ENCODE measurements around the gene ABCC1. TPM values are rescaled to one million over a fixed set of nuclear protein-coding genes. Genes with fewer than 3 reads are reported as not detected.
"Not testable (repeated sequence)": the region's sequence is repeated elsewhere in the genome, so short reads cannot be mapped to it uniquely, and the experiment has no call there.

ABCC1 gene
- total RNA-seq, 2 donors from 2014 or later: 66.0 to 67.0 TPM

- peaks cover 20% of the 10 kb centered on the region for H3K4me1 Mint-ChIP-seq
- no peak for DNase-seq
- H3K27ac Mint-ChIP-seq: no peak overlapping the region
- no peaks in the 10 kb centered on the region for H3K9me3 ChIP-seq (ENCODE audit: control insufficient read depth, low read length, poor library complexity, severe bottlenecking)
- no peak overlapping the region for H3K4me3 Mint-ChIP-seq
- peaks cover 6% of the 10 kb centered on the region for H3K36me3 Mint-ChIP-seq (ENCODE audit: low read depth)
- no peak for ATAC-seq
- H3K27me3 Mint-ChIP-seq: no peaks in the 10 kb centered on the region
Observed at GRCh38 chr16:15979801-15980200, 30.4 kb downstream of the ABCC1 start.

GRCh38 chr16:15980329-15980728 lies 30.9 kb downstream of the ABCC1 start:
- H3K4me3 Mint-ChIP-seq: no peak overlapping the region
- ATAC-seq: no peak
- H3K4me1 Mint-ChIP-seq: peaks cover 20% of the 10 kb centered on the region
- no peaks in the 10 kb centered on the region for H3K9me3 ChIP-seq (ENCODE audit: control insufficient read depth, low read length, poor library complexity, severe bottlenecking)
- H3K27ac Mint-ChIP-seq: no peak overlapping the region
- no peaks in the 10 kb centered on the region for H3K27me3 Mint-ChIP-seq
- H3K36me3 Mint-ChIP-seq (ENCODE audit: low read depth): peaks cover 6% of the 10 kb centered on the region
- no peak for DNase-seq

- H3K36me3 Mint-ChIP-seq (ENCODE audit: low read depth): peaks cover 6% of the 10 kb centered on the region
- no peak for ATAC-seq
- DNase-seq: no peak
Observed at GRCh38 chr16:15981382-15981781, 32.0 kb downstream of the ABCC1 start.

GRCh38 chr16:15982194-15982915 lies 32.9 kb downstream of the ABCC1 start:
- H3K27me3 Mint-ChIP-seq; H3K9me3 ChIP-seq (ENCODE audit: control insufficient read depth, low read length, poor library complexity, severe bottlenecking); ATAC-seq; H3K36me3 Mint-ChIP-seq (ENCODE audit: low read depth); DNase-seq; H3K4me3 Mint-ChIP-seq: not testable (repeated sequence)
- peaks cover 24% of the 10 kb centered on the region for H3K4me1 Mint-ChIP-seq
- peak overlapping the region; percentile 65 for H3K27ac Mint-ChIP-seq

More at GRCh38 chr16:15981382-15981781, 32.0 kb downstream of the ABCC1 start:
- H3K9me3 ChIP-seq (ENCODE audit: control insufficient read depth, low read length, poor library complexity, severe bottlenecking): no peaks in the 10 kb centered on the region
- H3K4me3 Mint-ChIP-seq: no peak overlapping the region
- peaks cover 19% of the 10 kb centered on the region for H3K4me1 Mint-ChIP-seq
- H3K27ac Mint-ChIP-seq: no peak overlapping the region
- H3K27me3 Mint-ChIP-seq: no peaks in the 10 kb centered on the region

- DNase-seq (no peak), ATAC-seq (no peak)
- Mint-ChIP-seq H3K36me3 (ENCODE audit: low read depth) (peaks cover 4% of the 10 kb centered on the region), H3K4me1 (peaks cover 35% of the 10 kb centered on the region), H3K4me3 (peak overlapping the region; percentile 31), H3K27me3 (no peaks in the 10 kb centered on the region), H3K27ac (peak overlapping the region; percentile 65)
- H3K9me3 ChIP-seq (ENCODE audit: control insufficient read depth, low read length, poor library complexity, severe bottlenecking): no peaks in the 10 kb centered on the region
Observed at GRCh38 chr16:15983898-15984297, 34.5 kb downstream of the ABCC1 start.

GRCh38 chr16:15985144-15985543 lies 35.7 kb downstream of the ABCC1 start:
- Mint-ChIP-seq H3K4me3 (no peak overlapping the region), H3K4me1 (peaks cover 37% of the 10 kb centered on the region), H3K27ac (peak overlapping the region; percentile 72), H3K27me3 (no peaks in the 10 kb centered on the region), H3K36me3 (ENCODE audit: low read depth) (peaks cover 4% of the 10 kb centered on the region)
- no peak for ATAC-seq
- DNase-seq: no peak
- no peaks in the 10 kb centered on the region for H3K9me3 ChIP-seq (ENCODE audit: control insufficient read depth, low read length, poor library complexity, severe bottlenecking)

- no peak for DNase-seq
- Mint-ChIP-seq H3K27ac (peak overlapping the region; percentile 87), H3K27me3 (no peaks in the 10 kb centered on the region), H3K4me1 (peaks cover 40% of the 10 kb centered on the region), H3K36me3 (ENCODE audit: low read depth) (peaks cover 4% of the 10 kb centered on the region), H3K4me3 (no peak overlapping the region)
- ATAC-seq: no peak
- no peaks in the 10 kb centered on the region for H3K9me3 ChIP-seq (ENCODE audit: control insufficient read depth, low read length, poor library complexity, severe bottlenecking)
Observed at GRCh38 chr16:15986261-15986660, 36.8 kb downstream of the ABCC1 start.

GRCh38 chr16:15988268-15989013 lies 39.0 kb downstream of the ABCC1 start:
- Mint-ChIP-seq H3K4me3 (peak overlapping the region; percentile 41), H3K36me3 (ENCODE audit: low read depth) (no peaks in the 10 kb centered on the region), H3K4me1 (peaks cover 50% of the 10 kb centered on the region), H3K27me3 (no peaks in the 10 kb centered on the region), H3K27ac (peak overlapping the region; percentile 87)
- ATAC-seq (no peak), DNase-seq (no peak)
- no peaks in the 10 kb centered on the region for H3K9me3 ChIP-seq (ENCODE audit: control insufficient read depth, low read length, poor library complexity, severe bottlenecking)

- Mint-ChIP-seq H3K4me3 (no peak overlapping the region), H3K36me3 (ENCODE audit: low read depth) (peaks cover 3% of the 10 kb centered on the region), H3K27me3 (no peaks in the 10 kb centered on the region), H3K4me1 (peaks cover 48% of the 10 kb centered on the region), H3K27ac (peak overlapping the region; percentile 87)
- DNase-seq: no peak
- no peak for ATAC-seq
- H3K9me3 ChIP-seq (ENCODE audit: control insufficient read depth, low read length, poor library complexity, severe bottlenecking): no peaks in the 10 kb centered on the region
Observed at GRCh38 chr16:15990902-15991301, 41.5 kb downstream of the ABCC1 start.

GRCh38 chr16:15993128-15993527 lies 43.7 kb downstream of the ABCC1 start:
- DNase-seq: no peak
- ATAC-seq: no peak
- H3K36me3 Mint-ChIP-seq (ENCODE audit: low read depth): peaks cover 3% of the 10 kb centered on the region
- H3K27me3 Mint-ChIP-seq: no peaks in the 10 kb centered on the region
- peak overlapping the region; percentile 9 for H3K4me3 Mint-ChIP-seq
- peaks cover 41% of the 10 kb centered on the region for H3K4me1 Mint-ChIP-seq
- H3K9me3 ChIP-seq (ENCODE audit: control insufficient read depth, low read length, poor library complexity, severe bottlenecking): no peaks in the 10 kb centered on the region
- peak overlapping the region; percentile 72 for H3K27ac Mint-ChIP-seq

- H3K27ac Mint-ChIP-seq: peak overlapping the region; percentile 72
- H3K36me3 Mint-ChIP-seq (ENCODE audit: low read depth): peaks cover 3% of the 10 kb centered on the region
- ATAC-seq: no peak
- no peaks in the 10 kb centered on the region for H3K27me3 Mint-ChIP-seq
- peaks cover 40% of the 10 kb centered on the region for H3K4me1 Mint-ChIP-seq
- no peak overlapping the region for H3K4me3 Mint-ChIP-seq
- H3K9me3 ChIP-seq (ENCODE audit: control insufficient read depth, low read length, poor library complexity, severe bottlenecking): no peaks in the 10 kb centered on the region
- DNase-seq: no peak
Observed at GRCh38 chr16:15993541-15993940, 44.1 kb downstream of the ABCC1 start.

- peak overlapping the region; percentile 72 for H3K27ac Mint-ChIP-seq
- no peaks in the 10 kb centered on the region for H3K9me3 ChIP-seq (ENCODE audit: control insufficient read depth, low read length, poor library complexity, severe bottlenecking)
- H3K4me3 Mint-ChIP-seq: no peak overlapping the region
- ATAC-seq (no peak), DNase-seq (no peak)
- H3K36me3 Mint-ChIP-seq (ENCODE audit: low read depth): peaks cover 3% of the 10 kb centered on the region
- H3K4me1 Mint-ChIP-seq: peaks cover 41% of the 10 kb centered on the region
- no peaks in the 10 kb centered on the region for H3K27me3 Mint-ChIP-seq
Observed at GRCh38 chr16:15993946-15994665, 44.7 kb downstream of the ABCC1 start.

GRCh38 chr16:15996432-15997109 lies 47.2 kb downstream of the ABCC1 start:
- peaks cover 41% of the 10 kb centered on the region for H3K4me1 Mint-ChIP-seq

More at GRCh38 chr16:15996432-15997109, 47.2 kb downstream of the ABCC1 start:
- peaks cover 6% of the 10 kb centered on the region for H3K36me3 Mint-ChIP-seq (ENCODE audit: low read depth)
- H3K27ac Mint-ChIP-seq: peak overlapping the region; percentile 32
- H3K27me3 Mint-ChIP-seq: no peaks in the 10 kb centered on the region
- no peak for ATAC-seq
- no peak for DNase-seq
- H3K4me3 Mint-ChIP-seq: peak overlapping the region; percentile 70
- no peaks in the 10 kb centered on the region for H3K9me3 ChIP-seq (ENCODE audit: control insufficient read depth, low read length, poor library complexity, severe bottlenecking)
